Measurements from ENCODE around the gene C1QTNF6. TPM values are rescaled to one million over a fixed set of nuclear protein-coding genes. Genes with fewer than 3 reads are reported as not detected.

C1QTNF6 gene
- total and polyA plus RNA-seq, 4 experiments from 2014 or later = 0.49 to 24.8 (median 12.0) TPM

DNA sequence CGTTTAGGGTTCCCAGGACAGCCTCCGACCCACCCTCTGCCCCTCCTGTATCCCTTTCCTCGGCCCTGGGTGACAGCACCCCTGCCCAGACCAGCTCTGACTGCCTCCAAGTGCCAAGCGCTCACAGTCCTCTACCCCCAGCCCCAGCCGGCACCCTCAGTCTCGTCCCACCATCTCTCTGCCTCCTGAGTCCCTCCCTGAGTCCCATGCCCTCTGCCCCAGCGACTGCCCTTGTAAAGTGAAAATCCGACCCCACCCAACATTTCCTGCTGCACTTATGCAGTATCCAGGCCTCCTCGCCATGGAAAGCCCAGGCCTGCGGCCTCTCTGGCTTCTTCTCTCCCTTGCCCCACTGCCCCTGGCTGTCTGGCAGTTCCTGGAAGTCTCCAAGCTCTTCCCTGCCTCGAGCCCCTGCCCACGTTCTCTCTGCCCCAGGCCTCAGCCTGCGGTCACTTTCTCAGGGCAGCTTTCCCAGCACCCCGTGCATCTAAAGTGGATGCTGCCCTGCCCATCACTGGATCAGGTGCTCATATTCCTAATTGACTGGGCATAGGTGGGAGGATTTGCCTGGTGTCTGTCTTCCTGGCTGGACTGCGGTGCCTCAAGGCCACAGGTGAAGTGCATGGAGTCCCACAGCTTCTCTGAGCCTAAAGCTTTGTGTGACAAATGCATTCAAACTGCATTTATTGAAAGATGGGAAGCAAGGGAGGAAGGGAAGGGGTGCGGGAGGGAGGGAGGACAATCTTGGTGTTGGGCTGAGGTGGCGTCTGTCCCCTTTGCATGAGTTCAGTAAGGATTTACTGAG lies 20.7 kb downstream of the C1QTNF6 start:
- no peaks in the 10 kb centered on the region for H3K9me3 Mint-ChIP-seq
- no peak for DNase-seq
- peak overlapping the region; percentile 77 to 90 (median 86) for H3K4me3 Mint-ChIP-seq
- no peaks in the 10 kb centered on the region for H3K36me3 ChIP-seq (ENCODE audit: insufficient read depth, low read length)
- ChIA-PET CTCF (ENCODE audit: partially characterized antibody) (interaction anchor here (0.9 to 9.7 kb wide), 12 partner anchors 11 to 93 kb away, joined by 3 to 134 read pairs (median 8); partner anchors contain the start of gene IL2RB), POLR2A (ENCODE audit: partially characterized antibody) (interaction anchor here (0.9 to 9.2 kb wide), 12 partner anchors 10 to 77 kb away, joined by 3 to 96 read pairs (median 4); partner anchors contain the start of genes IL2RB and RAC2)
- H3K27me3 Mint-ChIP-seq = no peaks in the 10 kb centered on the region
- peak overlapping the region in 1 of 2 donors; percentile 18 for H3K4me3 ChIP-seq (ENCODE audit: low read length in 2 of 2)
- peaks cover 0 to 2% of the 10 kb centered on the region in 2 donors for H3K36me3 Mint-ChIP-seq
- H3K27ac Mint-ChIP-seq = peak overlapping the region; percentile 65 to 98 (median 90)
- peaks cover 57 to 91% (median 71%) of the 10 kb centered on the region in 4 donors for H3K4me1 Mint-ChIP-seq
- no peaks in the 10 kb centered on the region for H3K27me3 ChIP-seq (ENCODE audit: insufficient read depth, low read length)
- intact Hi-C loops (cut with micrococcal nuclease) = loop anchor here (5.0 kb wide), 1 partner anchor 75 kb away; the partner anchor contains the start of gene RAC2
- peak overlapping the region; percentile 37 for H3K27ac ChIP-seq (ENCODE audit: low read depth, low read length)
- peaks cover 83% of the 10 kb centered on the region for H3K4me1 ChIP-seq (ENCODE audit: insufficient read depth, low read length)
- H3K9me3 ChIP-seq (ENCODE audit: control insufficient read depth in 1 of 2, low read length in 2 of 2) = no peaks in the 10 kb centered on the region

DNA sequence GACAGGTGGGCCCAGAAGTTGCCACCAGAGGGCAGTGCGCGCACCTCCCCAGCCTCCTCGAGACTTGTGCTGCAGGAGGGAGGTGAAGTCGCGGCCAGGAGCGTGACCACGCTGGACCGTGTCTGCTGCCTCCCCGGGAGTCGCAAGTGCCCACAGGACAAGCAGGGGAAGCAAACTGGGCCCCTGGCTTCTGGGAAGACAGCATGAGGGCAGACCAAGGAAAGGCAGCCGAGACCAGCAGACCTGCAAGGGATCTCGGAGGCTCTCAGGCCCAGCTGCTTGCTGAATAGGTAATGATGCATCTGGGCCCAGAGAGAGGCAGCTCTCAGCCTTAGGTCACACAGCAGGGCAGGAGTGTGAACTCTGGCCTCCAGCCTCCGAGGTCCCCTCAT lies 21.4 kb downstream of the C1QTNF6 start:
- Mint-ChIP-seq H3K27me3 (no peaks in the 10 kb centered on the region), H3K9me3 (no peaks in the 10 kb centered on the region), H3K36me3 (peaks cover 0 to 2% of the 10 kb centered on the region in 2 donors), H3K4me3 (peak overlapping the region; percentile 75 to 90 (median 86)), H3K4me1 (peaks cover 63 to 95% (median 78%) of the 10 kb centered on the region in 4 donors), H3K27ac (peak overlapping the region; percentile 85 to 98 (median 93))
- no peaks in the 10 kb centered on the region for H3K9me3 ChIP-seq (ENCODE audit: control insufficient read depth in 1 of 2, low read length in 2 of 2)
- H3K4me1 ChIP-seq (ENCODE audit: insufficient read depth, low read length) = peaks cover 90% of the 10 kb centered on the region
- H3K27ac ChIP-seq (ENCODE audit: low read depth, low read length) = peak overlapping the region; percentile 37
- ChIA-PET POLR2A (ENCODE audit: partially characterized antibody) (interaction anchor here (0.9 to 9.2 kb wide), 14 partner anchors 9 to 78 kb away, joined by 3 to 96 read pairs (median 3); partner anchors contain the start of genes IL2RB and RAC2), CTCF (ENCODE audit: partially characterized antibody) (interaction anchor here (0.9 to 9.7 kb wide), 12 partner anchors 10 to 94 kb away, joined by 3 to 134 read pairs (median 8); partner anchors contain the start of gene IL2RB)
- H3K27me3 ChIP-seq (ENCODE audit: insufficient read depth, low read length) = no peaks in the 10 kb centered on the region
- DNase-seq = peak; percentile 73 to 82 (median 78)
- no peaks in the 10 kb centered on the region for H3K36me3 ChIP-seq (ENCODE audit: insufficient read depth, low read length)
- intact Hi-C loops (cut with micrococcal nuclease) = loop anchor here (1.0 to 5.0 kb wide), 7 partner anchors 18 to 95 kb away; partner anchors contain the start of gene RAC2
- peak overlapping the region; percentile 15 to 18 for H3K4me3 ChIP-seq (ENCODE audit: low read length in 2 of 2)

DNA sequence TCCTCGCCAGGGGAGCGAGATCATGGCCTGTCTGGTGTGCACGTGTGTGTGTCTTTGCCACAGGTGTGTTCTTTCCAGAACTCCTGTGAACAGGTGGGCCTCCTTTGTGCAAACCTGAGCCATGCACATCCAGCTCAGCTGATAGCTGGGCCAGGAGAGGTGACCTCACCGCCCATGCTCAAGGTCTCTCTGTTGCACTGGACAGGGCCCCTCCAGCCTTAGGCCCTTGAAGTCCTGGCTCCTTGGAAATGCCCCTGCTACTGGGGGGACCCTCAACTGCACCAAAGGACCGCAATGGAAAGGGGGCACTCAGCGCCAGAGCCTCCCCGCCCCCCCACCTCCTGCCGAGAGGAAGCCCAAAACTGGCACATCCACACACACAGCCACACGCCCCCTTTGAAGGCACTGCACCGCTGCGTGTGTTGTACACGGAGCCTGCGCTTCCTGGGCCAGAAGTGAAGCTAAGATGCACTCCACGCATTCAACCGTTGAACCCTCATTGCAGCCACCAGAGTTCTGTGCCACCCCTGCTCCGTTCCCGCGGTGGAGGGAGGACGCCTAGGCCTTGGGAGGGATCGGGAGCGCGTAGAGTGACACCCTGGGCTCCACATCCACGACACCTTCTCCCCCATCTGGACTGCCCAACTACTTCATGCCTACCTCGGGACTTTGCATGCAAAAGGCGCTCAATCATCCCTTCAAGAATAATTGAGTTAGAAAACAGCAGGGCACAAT lies 21.9 kb downstream of the C1QTNF6 start:
- H3K27ac ChIP-seq (ENCODE audit: low read depth, low read length) = peak overlapping the region; percentile 37
- H3K4me1 Mint-ChIP-seq = peaks cover 63 to 94% (median 80%) of the 10 kb centered on the region in 4 donors

DNA sequence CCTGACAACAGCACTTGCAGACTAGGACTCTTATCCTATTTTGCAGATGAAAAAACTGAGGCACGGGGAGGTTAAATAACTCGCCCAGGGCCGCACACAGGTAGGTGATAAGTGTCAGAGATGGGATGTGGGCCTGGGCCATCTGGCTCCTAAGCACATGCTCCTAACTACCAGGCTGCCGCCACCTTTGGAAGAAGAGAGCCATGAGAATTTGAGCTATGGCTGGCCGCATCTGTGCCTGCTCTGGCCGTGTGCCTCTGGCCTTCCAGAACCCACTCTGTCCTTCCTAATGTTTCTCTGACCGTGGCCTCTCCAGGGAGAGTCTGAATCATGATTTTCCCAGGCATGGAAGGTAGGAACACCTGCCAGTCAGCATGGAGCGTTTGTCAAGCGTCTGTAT lies 23.0 kb downstream of the C1QTNF6 start:
- no peak overlapping the region for H3K4me3 ChIP-seq (ENCODE audit: low read length in 2 of 2)
- H3K4me1 Mint-ChIP-seq = peaks cover 59 to 93% (median 76%) of the 10 kb centered on the region in 4 donors
- no peaks in the 10 kb centered on the region for H3K9me3 Mint-ChIP-seq
- no peaks in the 10 kb centered on the region for H3K36me3 ChIP-seq (ENCODE audit: insufficient read depth, low read length)
- ChIA-PET CTCF (ENCODE audit: partially characterized antibody) (interaction anchor here (0.7 to 9.7 kb wide), 12 partner anchors 9 to 96 kb away, joined by 3 to 134 read pairs (median 6); partner anchors contain the start of gene IL2RB), POLR2A (ENCODE audit: partially characterized antibody) (interaction anchor here (0.7 to 9.2 kb wide), 10 partner anchors 10 to 79 kb away, joined by 3 to 96 read pairs (median 6); partner anchors contain the start of genes IL2RB and RAC2)
- no peak overlapping the region for H3K27ac ChIP-seq (ENCODE audit: low read depth, low read length)
- H3K27ac Mint-ChIP-seq = peak overlapping the region in 5 of 7 donors; percentile 37 to 95 (median 91)
- H3K4me1 ChIP-seq (ENCODE audit: insufficient read depth, low read length) = peaks cover 86% of the 10 kb centered on the region
- intact Hi-C loops (cut with micrococcal nuclease) = loop anchor here (5.0 kb wide), 1 partner anchor 77 kb away; the partner anchor contains the start of gene RAC2
- peaks cover 0 to 2% of the 10 kb centered on the region in 2 donors for H3K36me3 Mint-ChIP-seq
- peak overlapping the region in 4 of 8 donors; percentile 35 to 72 (median 50) for H3K4me3 Mint-ChIP-seq
- H3K27me3 Mint-ChIP-seq = no peaks in the 10 kb centered on the region
- no peaks in the 10 kb centered on the region for H3K9me3 ChIP-seq (ENCODE audit: control insufficient read depth in 1 of 2, low read length in 2 of 2)
- no peak for DNase-seq
- no peaks in the 10 kb centered on the region for H3K27me3 ChIP-seq (ENCODE audit: insufficient read depth, low read length)

More for the DNA sequence above, 21.9 kb downstream of the C1QTNF6 start:
- Histone ChIP-seq H3K27me3 (ENCODE audit: insufficient read depth, low read length) (no peaks in the 10 kb centered on the region), H3K36me3 (ENCODE audit: insufficient read depth, low read length) (no peaks in the 10 kb centered on the region), H3K4me1 (ENCODE audit: insufficient read depth, low read length) (peaks cover 94% of the 10 kb centered on the region), H3K4me3 (ENCODE audit: low read length in 2 of 2) (peak overlapping the region in 1 of 2 donors; percentile 18), H3K9me3 (ENCODE audit: control insufficient read depth in 1 of 2, low read length in 2 of 2) (no peaks in the 10 kb centered on the region)
- peaks cover 0 to 2% of the 10 kb centered on the region in 2 donors for H3K36me3 Mint-ChIP-seq
- CTCF ChIA-PET (ENCODE audit: partially characterized antibody) = interaction anchor here (0.7 to 9.7 kb wide), 16 partner anchors 9 to 95 kb away, joined by 3 to 134 read pairs (median 6); partner anchors contain the start of genes IL2RB and RAC2
- intact Hi-C loops (cut with micrococcal nuclease) = loop anchor here (1.0 to 5.0 kb wide), 7 partner anchors 18 to 95 kb away; partner anchors contain the start of gene RAC2
- POLR2A ChIA-PET (ENCODE audit: partially characterized antibody) = interaction anchor here (1.0 to 9.2 kb wide), 12 partner anchors 9 to 78 kb away, joined by 3 to 96 read pairs (median 4); partner anchors contain the start of genes IL2RB and RAC2
- no peaks in the 10 kb centered on the region for H3K9me3 Mint-ChIP-seq
- peak overlapping the region; percentile 64 to 98 (median 93) for H3K27ac Mint-ChIP-seq
- peak overlapping the region; percentile 75 to 90 (median 86) for H3K4me3 Mint-ChIP-seq
- DNase-seq = peak in 2 of 5 donors; percentile 19 to 26
- no peaks in the 10 kb centered on the region for H3K27me3 Mint-ChIP-seq

DNA sequence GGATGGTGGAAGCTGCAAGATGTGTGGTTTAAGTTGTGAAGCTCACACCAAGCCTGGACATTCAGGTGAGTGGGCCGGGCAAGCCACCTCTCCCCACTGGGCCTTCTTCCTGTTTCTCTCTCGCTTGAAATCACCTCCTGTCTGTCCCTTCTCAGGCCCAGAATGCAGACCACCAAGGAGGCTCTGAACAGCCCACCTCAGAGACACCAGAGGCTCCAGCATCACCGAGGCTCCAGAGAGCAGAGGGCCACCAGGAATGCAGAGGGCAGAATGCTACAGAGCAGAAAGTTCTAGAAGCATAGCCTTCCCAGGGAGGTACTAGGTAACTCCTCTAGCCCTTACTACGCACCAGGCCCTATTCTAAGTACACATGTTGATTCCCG lies 23.6 kb downstream of the C1QTNF6 start:
- no peaks in the 10 kb centered on the region for H3K27me3 ChIP-seq (ENCODE audit: insufficient read depth, low read length)
- intact Hi-C loops (cut with micrococcal nuclease) = no loop called here
- no peaks in the 10 kb centered on the region for H3K36me3 ChIP-seq (ENCODE audit: insufficient read depth, low read length)
- H3K27ac ChIP-seq (ENCODE audit: low read depth, low read length) = no peak overlapping the region
- POLR2A ChIA-PET (ENCODE audit: partially characterized antibody) = interaction anchor here (1.0 to 9.2 kb wide), 8 partner anchors 11 to 78 kb away, joined by 3 to 133 read pairs (median 14); partner anchors contain the start of genes IL2RB and RAC2
- H3K27me3 Mint-ChIP-seq = no peaks in the 10 kb centered on the region
- no peak for DNase-seq
- H3K4me3 Mint-ChIP-seq = peak overlapping the region in 6 of 8 donors; percentile 32 to 72 (median 52)
- CTCF ChIA-PET (ENCODE audit: partially characterized antibody) = interaction anchor here (1.3 to 9.7 kb wide), 8 partner anchors 8 to 96 kb away, joined by 3 to 134 read pairs (median 14); partner anchors contain the start of gene IL2RB
- H3K4me3 ChIP-seq (ENCODE audit: low read length in 2 of 2) = no peak overlapping the region
- no peaks in the 10 kb centered on the region for H3K9me3 Mint-ChIP-seq
- peaks cover 81% of the 10 kb centered on the region for H3K4me1 ChIP-seq (ENCODE audit: insufficient read depth, low read length)
- H3K4me1 Mint-ChIP-seq = peaks cover 54 to 91% (median 71%) of the 10 kb centered on the region in 4 donors
- H3K36me3 Mint-ChIP-seq = peaks cover 0 to 2% of the 10 kb centered on the region in 2 donors
- peak overlapping the region in 6 of 7 donors; percentile 75 to 95 (median 91) for H3K27ac Mint-ChIP-seq
- H3K9me3 ChIP-seq (ENCODE audit: control insufficient read depth in 1 of 2, low read length in 2 of 2) = no peaks in the 10 kb centered on the region

Data from CD4-positive, alpha-beta memory T cell (primary cell).